ENCODE results near the gene NXPE3. TPM values are rescaled to one million over a fixed set of nuclear protein-coding genes. Genes with fewer than 3 reads are reported as not detected.

Gene NXPE3
- total and polyA plus RNA-seq, 9 of the 15 experiments (the other 6 are each of a cell fraction or from before 2014, with no cell fraction given) = 0.25 to 2.5 (median 0.95) TPM

- TF ChIP-seq ZNF639 (CRISPR knock-in tag; conservative IDR thresholded peaks at IDR 0.05 in 1 of 2, IDR thresholded peaks at IDR 0.05 in 1 of 2) = 0 out of 4 replicates have a peak, but pooled peaks of 1 of the 2 experiments have one; percentile 28
- TF ChIP-seq ZNF395 (CRISPR knock-in tag; IDR thresholded peaks at IDR 0.05) = peak; percentile 54; the same call in 1 of the 2 replicates
- TF ChIP-seq TAL1 (IDR thresholded peaks at IDR 0.05) = peak; percentile 92
- TF ChIP-seq CC2D1A (IDR thresholded peaks at IDR 0.05) = peak; percentile 64; the same call in 1 of the 2 replicates
- TF ChIP-seq ATF7 (IDR thresholded peaks at IDR 0.05) = peak; percentile 56
- no peak for TF ChIP-seq ZNF561 (CRISPR knock-in tag; conservative IDR thresholded peaks at IDR 0.05)
- TF ChIP-seq SMARCA4 (IDR thresholded peaks at IDR 0.05) = peak; percentile 64
- TF ChIP-seq TBP (optimal IDR thresholded peaks at IDR 0.05; ENCODE audit: low read depth, low read length) = no peak
- no peak for TF ChIP-seq SIN3A (IDR thresholded peaks at IDR 0.05; ENCODE audit: borderline replicate concordance in 2 of 2, control insufficient read depth in 1 of 2, low read depth in 2 of 2, low read length in 2 of 2)
- 0 out of 2 replicates have a peak, but pooled peaks have one; percentile 17 for TF ChIP-seq LEF1 (IDR thresholded peaks at IDR 0.05)
- 0 out of 2 replicates have a peak, but pooled peaks have one; percentile 14 for TF ChIP-seq CHAMP1 (IDR thresholded peaks at IDR 0.05)
- TF ChIP-seq GTF2E2 (tag; IDR thresholded peaks at IDR 0.05) = no peak
- peak; percentile 86 for TF ChIP-seq SPI1 (IDR thresholded peaks at IDR 0.05; ENCODE audit: borderline replicate concordance, low read depth, low read length)
- peak; percentile 21; the same call in 1 of the 2 replicates for TF ChIP-seq SP1 (CRISPR knock-in tag; IDR thresholded peaks at IDR 0.05)
- TF ChIP-seq CREM (IDR thresholded peaks at IDR 0.05; ENCODE audit: low read depth) = 0 out of 2 replicates have a peak, but pooled peaks have one; percentile 51
- TF ChIP-seq ADNP (tag; IDR thresholded peaks at IDR 0.05) = 0 out of 2 replicates have a peak, but pooled peaks have one; percentile 54
- 0 out of 2 replicates have a peak, but pooled peaks have one; percentile 62 for TF ChIP-seq KLF1 (tag; IDR thresholded peaks at IDR 0.05)
- peak; percentile 87 for TF ChIP-seq NCOR1 (IDR thresholded peaks at IDR 0.05)
Observed at GRCh38 chr3:101868534-101869464, 89.8 kb downstream of the NXPE3 start (continued).

Data from K562 (cell line).